Activated T-cell treated with anti-CD3 and anti-CD28 coated beads, Interleukin-2, amount 50 U/mL, for 4 hours (primary cell): ENCODE measurements around the gene TNRC18. TPM values are rescaled to one million over a fixed set of nuclear protein-coding genes. Genes with fewer than 3 reads are reported as not detected.

Experiments
- ATAC-seq, 2 donors: fragments of 200-7000 bp; cut with Tn5 transposase; one replicate each; pipeline ENCODE4 v1.10.0; 2021
- DNase-seq: peaks from one replicate; pipeline ENCODE4 v3.0.0-alpha.2; 2020
- H3K27me3 Mint-ChIP-seq: one replicate; pipeline ENCODE4 v1.8.0; 2021; ENCODE audit warnings: low read depth, mixed read lengths
- H3K36me3 Mint-ChIP-seq: one replicate; pipeline ENCODE4 v1.8.0; 2022; ENCODE audit warnings: mixed read lengths; ENCODE audit not compliant: insufficient read depth
- H3K4me1 Mint-ChIP-seq: one replicate; pipeline ENCODE4 v1.8.0; 2021; ENCODE audit warnings: low read depth, mixed read lengths
- H3K4me3 Mint-ChIP-seq: one replicate; pipeline ENCODE4 v1.8.0; 2021; ENCODE audit warnings: mild to moderate bottlenecking, moderate library complexity, mixed read lengths
- H3K9me3 Mint-ChIP-seq: one replicate; pipeline ENCODE4 v1.8.0; 2021; ENCODE audit warnings: mixed read lengths
- total RNA-seq, 3 donors: library from RNA; stranded (reverse); gene quantifications; one replicate each; pipeline ENCODE4 v1.2.1, GENCODE V29; 2021

The TNRC18 gene
- total RNA-seq, 3 donors from 2014 or later = 45.4 to 55.2 (median 48.4) TPM

DNA sequence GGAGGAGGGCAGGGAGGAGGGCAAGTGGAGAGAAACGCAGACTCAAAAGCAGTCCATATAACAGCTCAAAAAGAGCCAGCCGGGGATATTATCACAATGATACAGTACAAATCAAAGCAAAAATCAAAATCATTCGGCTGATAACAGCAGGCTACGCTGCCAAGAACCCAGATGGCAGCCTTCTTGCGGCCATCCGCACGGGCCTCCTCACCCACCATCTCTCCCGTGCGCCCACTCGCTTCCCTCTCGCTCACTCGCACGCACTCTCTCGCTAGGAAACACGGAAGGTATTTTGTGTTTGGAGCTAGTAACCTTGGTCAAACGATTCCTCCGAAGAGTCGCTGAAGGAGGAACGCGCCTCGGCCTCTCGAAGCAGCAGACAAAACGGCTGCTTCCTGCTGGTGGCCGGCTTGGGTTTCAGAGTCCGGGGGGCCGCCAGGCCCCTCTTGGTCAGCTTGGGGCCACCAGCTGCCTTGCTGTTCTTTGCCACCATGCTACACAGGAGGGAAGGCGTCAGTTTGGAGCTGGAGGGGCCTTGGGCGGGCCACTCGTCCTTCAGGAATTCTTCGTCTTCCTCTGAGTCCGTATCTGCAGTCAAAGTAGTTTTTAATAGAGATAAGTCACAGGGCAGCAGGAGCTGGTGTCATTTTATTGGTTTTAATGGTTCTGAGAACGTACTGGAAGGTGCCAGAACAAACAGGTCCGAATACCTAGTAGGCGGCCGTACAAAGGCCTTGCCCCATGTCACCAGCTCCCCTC, 71.9 kb downstream of the TNRC18 start:
- no peaks in the 10 kb centered on the region for H3K9me3 Mint-ChIP-seq
- no peak for ATAC-seq
- H3K36me3 Mint-ChIP-seq = peaks cover 22% of the 10 kb centered on the region
- H3K4me3 Mint-ChIP-seq = no peak overlapping the region
- H3K27me3 Mint-ChIP-seq = no peaks in the 10 kb centered on the region
- no peak for DNase-seq
- H3K4me1 Mint-ChIP-seq = peaks cover 10% of the 10 kb centered on the region

DNA sequence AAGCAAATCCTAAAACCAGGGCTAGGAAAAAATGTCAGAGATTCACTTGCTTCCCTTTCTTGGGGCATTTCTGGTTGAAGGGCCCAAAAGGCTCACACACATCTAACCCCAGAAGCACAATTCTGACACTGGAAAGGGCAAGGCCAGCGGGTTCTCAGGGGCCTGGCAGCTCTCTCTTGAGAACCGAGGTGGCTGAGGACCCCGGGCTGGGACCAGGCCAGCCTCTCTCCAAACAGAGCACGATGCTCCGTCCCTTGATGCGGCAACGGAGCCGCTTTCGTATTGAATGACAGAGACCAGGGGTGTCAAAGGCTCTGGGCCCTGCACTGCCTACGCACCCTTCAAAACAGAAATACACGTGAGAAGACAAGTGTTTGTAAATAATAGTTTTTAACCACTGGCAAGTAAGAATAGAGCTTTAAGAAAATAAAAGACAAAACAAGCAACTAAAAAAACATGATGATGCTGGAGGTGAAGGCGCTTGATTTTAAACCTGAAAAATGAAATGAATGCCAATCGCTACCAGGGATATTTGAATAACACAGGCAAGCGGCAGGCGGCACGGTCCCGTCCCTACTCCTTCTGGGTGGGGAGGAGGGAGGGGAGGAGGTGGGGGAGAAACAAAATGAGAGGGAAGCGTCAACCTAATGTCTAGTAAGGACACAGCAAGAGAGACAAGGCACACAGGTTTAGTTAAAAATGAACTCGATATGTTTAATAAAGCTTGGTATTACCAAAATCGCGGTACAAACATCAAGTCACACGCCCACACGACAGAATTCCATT, 72.8 kb downstream of the TNRC18 start:
- H3K4me3 Mint-ChIP-seq = no peak overlapping the region
- no peak for DNase-seq
- no peaks in the 10 kb centered on the region for H3K9me3 Mint-ChIP-seq
- ATAC-seq = no peak
- H3K27me3 Mint-ChIP-seq = no peaks in the 10 kb centered on the region
- H3K36me3 Mint-ChIP-seq = peaks cover 17% of the 10 kb centered on the region
- H3K4me1 Mint-ChIP-seq = peaks cover 10% of the 10 kb centered on the region

GRCh38 chr7:5350174-5350463, 73.5 kb downstream of the TNRC18 start:
- H3K9me3 Mint-ChIP-seq = no peaks in the 10 kb centered on the region
- ATAC-seq (no peak), DNase-seq (no peak)
- no peaks in the 10 kb centered on the region for H3K27me3 Mint-ChIP-seq
- H3K36me3 Mint-ChIP-seq = peaks cover 17% of the 10 kb centered on the region
- peaks cover 9% of the 10 kb centered on the region for H3K4me1 Mint-ChIP-seq
- no peak overlapping the region for H3K4me3 Mint-ChIP-seq

DNA sequence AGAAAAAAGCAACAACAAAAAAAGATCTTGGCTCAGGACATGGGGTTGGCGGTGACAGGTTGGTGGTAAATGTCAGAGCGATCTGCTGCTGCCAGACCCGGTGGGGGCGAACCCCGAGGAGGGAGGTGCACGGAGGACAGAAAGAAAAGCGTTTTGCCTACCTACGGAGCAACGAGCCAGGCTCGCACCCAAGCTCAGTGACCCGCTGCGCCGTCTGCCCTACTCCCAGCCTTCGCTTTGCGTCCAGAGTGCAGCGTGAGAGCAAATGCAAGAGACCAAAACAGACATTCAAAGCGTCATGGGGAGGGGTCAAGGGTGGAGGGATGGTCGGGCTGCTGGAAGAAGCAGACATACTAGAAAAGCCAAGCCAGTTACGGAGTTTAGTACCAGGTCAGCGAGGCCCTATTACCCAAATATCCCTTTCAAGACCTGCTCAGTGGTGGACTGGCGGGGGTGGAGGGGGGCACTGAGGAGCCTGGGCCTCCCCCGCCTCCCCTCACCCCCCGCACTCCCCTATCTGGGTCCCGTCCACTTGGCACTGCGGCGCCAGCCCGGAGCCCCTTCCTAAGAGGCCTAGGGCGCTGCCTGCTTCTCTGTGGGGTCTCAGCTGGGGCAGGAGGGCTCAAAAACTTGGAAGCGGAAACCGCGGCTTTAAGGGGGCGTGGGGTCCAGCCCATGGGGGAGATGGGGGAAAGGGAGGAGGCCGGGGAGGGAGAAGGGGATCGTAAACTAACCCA, 74.0 kb downstream of the TNRC18 start:
- no peaks in the 10 kb centered on the region for H3K27me3 Mint-ChIP-seq
- peaks cover 5% of the 10 kb centered on the region for H3K4me1 Mint-ChIP-seq
- no peaks in the 10 kb centered on the region for H3K9me3 Mint-ChIP-seq
- H3K36me3 Mint-ChIP-seq = peaks cover 22% of the 10 kb centered on the region
- DNase-seq (no peak), ATAC-seq (no peak)
- no peak overlapping the region for H3K4me3 Mint-ChIP-seq

DNA sequence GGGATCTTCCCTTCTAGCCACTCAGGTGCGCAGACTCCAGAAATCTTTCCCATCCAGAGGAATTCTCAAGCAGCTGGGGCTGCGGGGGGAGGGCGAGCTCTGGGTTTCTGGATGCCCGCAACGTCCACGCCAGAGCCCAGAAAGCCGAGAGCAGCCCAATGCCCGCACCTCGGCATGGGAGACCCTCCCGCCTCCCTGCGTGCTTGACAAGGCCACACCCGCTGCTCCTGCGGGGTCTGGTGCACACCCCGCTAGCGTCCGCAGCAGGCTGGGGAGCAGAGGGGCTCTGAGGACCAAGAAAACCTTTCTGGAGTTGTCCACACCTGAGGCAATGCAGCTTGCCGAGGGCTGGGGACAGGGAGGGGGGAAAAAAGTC, 74.6 kb downstream of the TNRC18 start:
- DNase-seq = no peak
- Mint-ChIP-seq H3K27me3 (no peaks in the 10 kb centered on the region), H3K4me3 (no peak overlapping the region), H3K4me1 (no peaks in the 10 kb centered on the region), H3K9me3 (peaks cover 3% of the 10 kb centered on the region), H3K36me3 (peaks cover 28% of the 10 kb centered on the region)
- no peak for ATAC-seq

DNA sequence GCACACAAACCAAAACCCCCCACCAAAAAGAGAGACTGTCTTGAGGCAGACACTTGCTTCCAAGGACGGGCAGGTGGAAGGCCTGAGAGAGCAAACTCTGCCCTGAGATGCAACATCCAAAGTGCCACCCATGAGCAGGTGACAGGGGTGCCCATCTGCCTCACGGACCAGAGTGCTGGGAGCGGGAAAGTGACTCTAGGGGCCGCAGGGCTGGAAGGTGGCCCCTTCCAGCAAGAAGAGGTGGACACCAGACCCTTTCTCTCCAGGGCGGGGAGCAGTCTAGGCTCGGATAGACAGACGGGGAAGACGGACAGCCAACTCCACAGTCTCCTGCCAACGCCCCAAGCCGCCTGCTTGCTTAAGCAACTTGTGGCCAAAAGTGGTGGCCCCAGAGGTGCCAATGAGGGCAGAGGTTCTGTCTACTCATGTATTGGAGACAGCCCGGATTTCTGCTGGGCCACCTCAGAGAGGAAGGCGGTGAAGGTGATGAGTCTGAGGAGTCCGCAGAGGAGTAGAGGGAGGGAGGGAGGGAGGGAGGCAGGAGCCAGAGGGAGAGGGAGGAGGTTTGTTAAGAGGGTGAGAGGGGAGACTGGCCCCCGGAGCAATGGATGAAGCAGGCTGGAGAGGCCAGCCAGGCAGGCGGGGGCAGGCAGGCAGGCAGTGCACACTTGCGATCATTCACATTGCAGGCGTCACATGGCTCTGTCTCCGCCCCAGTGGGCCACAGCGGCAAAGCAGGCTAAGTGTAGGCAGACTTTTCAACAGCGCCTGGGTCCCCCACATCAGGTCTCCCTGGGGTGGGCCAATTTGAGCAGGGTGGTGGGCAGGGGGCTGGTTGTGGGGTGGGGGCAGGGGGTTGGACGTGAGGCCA, 75.3 kb downstream of the TNRC18 start:
- Mint-ChIP-seq H3K4me3 (no peak overlapping the region), H3K36me3 (peaks cover 31% of the 10 kb centered on the region), H3K4me1 (no peaks in the 10 kb centered on the region)

GRCh38 chr7:5345671-5346070, 78.0 kb downstream of the TNRC18 start:
- DNase-seq (no peak), ATAC-seq (no peak)
- peaks cover 8% of the 10 kb centered on the region for H3K9me3 Mint-ChIP-seq
- no peak overlapping the region for H3K4me3 Mint-ChIP-seq
- no peaks in the 10 kb centered on the region for H3K4me1 Mint-ChIP-seq
- H3K36me3 Mint-ChIP-seq = peaks cover 37% of the 10 kb centered on the region
- no peaks in the 10 kb centered on the region for H3K27me3 Mint-ChIP-seq

More for the DNA sequence above, 75.3 kb downstream of the TNRC18 start:
- DNase-seq = no peak
- Mint-ChIP-seq H3K9me3 (peaks cover 8% of the 10 kb centered on the region), H3K27me3 (no peaks in the 10 kb centered on the region)
- ATAC-seq = no peak

DNA sequence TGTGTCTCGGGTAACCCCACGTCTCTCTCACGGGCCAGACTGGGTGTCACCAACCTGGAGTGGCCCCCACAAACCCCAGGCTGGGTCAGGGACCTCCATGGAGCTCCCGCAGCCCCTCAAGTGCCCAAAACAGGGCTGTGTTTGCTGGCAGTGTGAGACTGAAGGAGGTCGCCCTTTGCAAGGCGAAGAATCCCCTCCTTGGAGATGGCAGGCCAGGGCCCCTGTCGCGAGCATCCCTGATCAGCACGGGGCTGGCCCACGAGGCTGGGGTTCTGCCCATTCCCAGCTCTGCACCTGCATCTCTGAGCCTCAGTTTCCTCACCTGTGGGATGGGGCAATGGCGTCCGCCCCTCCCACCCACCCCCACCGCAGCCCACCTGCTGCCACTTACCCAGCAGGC, 78.5 kb downstream of the TNRC18 start:
- ATAC-seq = no peak
- peaks cover 36% of the 10 kb centered on the region for H3K36me3 Mint-ChIP-seq
- no peaks in the 10 kb centered on the region for H3K27me3 Mint-ChIP-seq
- H3K4me3 Mint-ChIP-seq = no peak overlapping the region
- peaks cover 8% of the 10 kb centered on the region for H3K9me3 Mint-ChIP-seq
- no peak for DNase-seq
- no peaks in the 10 kb centered on the region for H3K4me1 Mint-ChIP-seq

DNA sequence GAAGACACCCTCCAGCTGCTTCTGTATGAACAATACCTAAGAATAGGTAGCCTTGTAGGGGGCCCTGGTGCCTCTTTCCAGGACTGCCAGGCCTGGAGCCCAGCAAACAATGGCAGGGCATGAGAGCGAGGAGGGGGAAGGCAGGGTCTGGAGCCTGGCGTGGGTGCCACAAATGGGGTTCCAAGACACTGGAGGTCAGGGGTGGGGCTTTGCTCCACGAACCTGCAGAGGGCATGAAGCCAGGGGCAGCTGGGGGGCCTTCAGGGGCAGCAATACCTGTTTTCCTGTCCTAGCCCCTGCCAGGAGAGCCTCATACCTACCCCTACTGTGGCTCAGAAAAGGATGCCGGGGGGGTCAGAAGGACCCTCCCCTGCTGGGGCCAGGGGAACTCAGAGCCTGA, 79.3 kb downstream of the TNRC18 start:
- H3K9me3 Mint-ChIP-seq = peaks cover 8% of the 10 kb centered on the region
- DNase-seq = no peak
- H3K4me1 Mint-ChIP-seq = no peaks in the 10 kb centered on the region
- no peak for ATAC-seq
- peaks cover 38% of the 10 kb centered on the region for H3K36me3 Mint-ChIP-seq
- H3K4me3 Mint-ChIP-seq = no peak overlapping the region
- no peaks in the 10 kb centered on the region for H3K27me3 Mint-ChIP-seq

DNA sequence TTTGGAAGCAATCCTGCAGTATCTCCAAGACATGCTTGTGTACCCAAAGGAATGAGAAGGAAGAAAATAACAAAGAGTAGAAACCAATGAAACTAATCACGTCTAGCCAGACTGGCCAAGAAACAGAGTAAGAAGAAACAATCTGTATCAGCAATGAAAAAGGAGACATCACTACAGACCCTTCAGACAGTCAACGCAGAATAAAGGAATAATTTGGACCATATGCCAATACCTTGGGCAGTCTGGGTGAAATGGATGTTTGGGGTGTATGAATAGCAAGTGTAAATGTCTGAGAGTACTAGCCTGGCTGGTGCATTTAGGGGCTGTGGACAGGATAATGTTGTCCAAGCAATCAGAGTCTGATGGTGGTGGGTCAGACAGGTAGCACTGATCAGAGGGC, 79.8 kb downstream of the TNRC18 start:
- DNase-seq = no peak
- Mint-ChIP-seq H3K4me1 (no peaks in the 10 kb centered on the region), H3K36me3 (peaks cover 38% of the 10 kb centered on the region), H3K27me3 (no peaks in the 10 kb centered on the region), H3K4me3 (no peak overlapping the region), H3K9me3 (peaks cover 8% of the 10 kb centered on the region)
- ATAC-seq = no peak

GRCh38 chr7:5342631-5343030, 81.0 kb downstream of the TNRC18 start:
- Mint-ChIP-seq H3K4me3 (no peak overlapping the region), H3K4me1 (no peaks in the 10 kb centered on the region), H3K9me3 (peaks cover 8% of the 10 kb centered on the region), H3K27me3 (no peaks in the 10 kb centered on the region), H3K36me3 (peaks cover 45% of the 10 kb centered on the region)
- no peak for ATAC-seq
- no peak for DNase-seq

- H3K27me3 Mint-ChIP-seq = no peaks in the 10 kb centered on the region
- DNase-seq (no peak), ATAC-seq (no peak)
- H3K4me1 Mint-ChIP-seq = no peaks in the 10 kb centered on the region
- peaks cover 18% of the 10 kb centered on the region for H3K9me3 Mint-ChIP-seq
- peaks cover 64% of the 10 kb centered on the region for H3K36me3 Mint-ChIP-seq
- no peak overlapping the region for H3K4me3 Mint-ChIP-seq
Measured at GRCh38 chr7:5339955-5340354, 83.7 kb downstream of the TNRC18 start.

DNA sequence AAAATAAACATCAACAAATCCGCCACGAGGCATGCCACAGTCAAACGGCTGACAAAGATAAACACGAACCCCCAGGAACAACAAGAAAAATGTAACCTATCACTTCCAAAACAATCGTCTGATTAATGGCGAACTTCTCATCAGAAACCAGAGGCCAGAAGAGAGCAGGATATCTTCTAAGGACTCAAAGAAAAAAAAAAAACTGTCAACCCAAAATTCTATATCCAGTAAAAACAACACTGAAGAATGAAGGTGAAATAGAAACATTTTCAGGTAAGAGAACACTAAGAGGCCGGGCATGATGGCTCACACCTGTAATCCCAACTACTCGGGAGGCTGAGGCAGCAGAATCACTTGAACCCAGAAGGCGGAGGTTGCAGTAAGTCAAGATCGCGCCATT, 86.6 kb downstream of the TNRC18 start:
- no peak for ATAC-seq
- H3K9me3 Mint-ChIP-seq = peaks cover 10% of the 10 kb centered on the region
- H3K4me3 Mint-ChIP-seq = no peak overlapping the region
- peaks cover 4% of the 10 kb centered on the region for H3K4me1 Mint-ChIP-seq
- H3K27me3 Mint-ChIP-seq = no peaks in the 10 kb centered on the region
- H3K36me3 Mint-ChIP-seq = peaks cover 50% of the 10 kb centered on the region
- no peak for DNase-seq

DNA sequence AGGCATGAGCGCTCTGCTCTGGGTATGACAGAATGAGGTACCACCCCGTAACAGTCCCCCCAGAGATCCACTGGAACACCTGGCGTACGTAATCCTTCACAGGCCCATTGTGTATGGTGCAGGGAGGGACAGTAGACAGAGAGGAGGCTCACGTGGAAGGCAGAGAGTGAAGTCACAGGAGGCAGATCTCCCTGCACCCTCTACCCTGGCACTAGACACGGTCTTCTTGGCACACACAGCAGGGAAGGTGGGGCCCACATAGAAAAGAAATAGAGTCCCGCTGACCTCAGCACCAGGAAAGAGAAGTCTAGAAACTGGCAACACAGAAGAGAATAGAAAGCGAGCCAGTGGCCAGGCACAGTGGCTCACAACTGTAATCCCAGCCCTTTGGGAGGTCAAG, 89.0 kb downstream of the TNRC18 start:
- Mint-ChIP-seq H3K4me3 (no peak overlapping the region), H3K4me1 (peaks cover 18% of the 10 kb centered on the region), H3K36me3 (peaks cover 47% of the 10 kb centered on the region), H3K9me3 (peaks cover 10% of the 10 kb centered on the region), H3K27me3 (no peaks in the 10 kb centered on the region)
- ATAC-seq (no peak), DNase-seq (no peak)
